HEK293T (cell line): Measurements from ENCODE around the gene FZD7.

Source experiments
- ARNT ChIP-seq: fragments of 450-650 bp; IDR thresholded peaks from 2 replicates; pipeline ENCODE4 v1.6.1; 2017; ENCODE audit warnings: mild to moderate bottlenecking
- ELF4 ChIP-seq: fragments of 450-650 bp; IDR thresholded peaks from 2 replicates; pipeline ENCODE4 v1.6.1; 2017; ENCODE audit warnings: antibody characterized with exemption
- FOXK2 ChIP-seq: fragments of 450-650 bp; IDR thresholded peaks from 2 replicates; pipeline ENCODE4 v1.6.1; 2016; ENCODE audit warnings: mild to moderate bottlenecking
- FOXM1 ChIP-seq: fragments of 450-650 bp; IDR thresholded peaks from 2 replicates; pipeline ENCODE4 v1.6.1; 2017; ENCODE audit warnings: mild to moderate bottlenecking, borderline replicate concordance
- SP1 ChIP-seq: fragments of 450-650 bp; IDR thresholded peaks from 2 replicates; pipeline ENCODE4 v1.6.1; 2017
- SUZ12 ChIP-seq: fragments of 450-650 bp; IDR thresholded peaks from 2 replicates; pipeline ENCODE4 v1.6.1; 2016; ENCODE audit warnings: mild to moderate bottlenecking
- TARDBP ChIP-seq: fragments of 450-650 bp; IDR thresholded peaks from 2 replicates; pipeline ENCODE4 v1.6.1; 2016
- TF ChIP-seq, protein P1 (sequence below): fragments of 450-650 bp; IDR thresholded peaks from 2 replicates; pipeline ENCODE4 v1.6.1; 2016

DNA sequence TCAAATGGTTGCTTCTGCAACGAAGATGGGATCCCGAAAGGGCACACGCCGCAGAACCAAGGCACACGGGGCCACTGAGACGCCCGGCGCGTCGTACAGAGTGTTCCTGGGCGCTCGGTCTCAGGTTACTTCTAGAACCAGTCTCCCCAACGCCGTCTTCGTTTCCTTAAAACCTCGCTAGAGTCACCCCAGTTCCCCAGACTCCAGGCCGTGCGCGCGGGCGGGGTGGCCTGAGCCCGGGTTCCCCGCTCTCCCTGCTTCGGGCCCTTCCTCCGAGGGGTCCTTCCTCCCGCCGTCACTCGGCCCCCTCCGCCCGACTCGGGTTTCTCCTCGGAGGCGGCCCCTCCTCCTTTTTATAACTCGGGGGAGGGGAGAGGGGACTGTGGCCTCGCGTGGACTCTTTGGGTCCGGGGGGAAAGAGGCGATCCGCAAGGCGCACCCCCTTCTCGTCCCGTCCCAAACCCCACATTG, 774 bp upstream of the FZD7 start:
- TF ChIP-seq FOXK2 (no peak), TARDBP (no peak), SP1 (no peak), SUZ12 (no peak), FOXM1 (no peak), ELF4 (no peak), ARNT (no peak)
- TF ChIP-seq, protein P1, sequence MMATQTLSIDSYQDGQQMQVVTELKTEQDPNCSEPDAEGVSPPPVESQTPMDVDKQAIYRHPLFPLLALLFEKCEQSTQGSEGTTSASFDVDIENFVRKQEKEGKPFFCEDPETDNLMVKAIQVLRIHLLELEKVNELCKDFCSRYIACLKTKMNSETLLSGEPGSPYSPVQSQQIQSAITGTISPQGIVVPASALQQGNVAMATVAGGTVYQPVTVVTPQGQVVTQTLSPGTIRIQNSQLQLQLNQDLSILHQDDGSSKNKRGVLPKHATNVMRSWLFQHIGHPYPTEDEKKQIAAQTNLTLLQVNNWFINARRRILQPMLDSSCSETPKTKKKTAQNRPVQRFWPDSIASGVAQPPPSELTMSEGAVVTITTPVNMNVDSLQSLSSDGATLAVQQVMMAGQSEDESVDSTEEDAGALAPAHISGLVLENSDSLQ, result no peak
